CD4-positive, alpha-beta T cell (primary cell): ENCODE results near the gene DMTF1. TPM values are rescaled to one million over a fixed set of nuclear protein-coding genes. Genes with fewer than 3 reads are reported as not detected.
"Not testable (repeated sequence)": the region's sequence is repeated elsewhere in the genome, so short reads cannot be mapped to it uniquely, and the experiment has no call there.

Source experiments
- ATAC-seq: fragments of 200-7000 bp; cut with Tn5 transposase; one replicate; pipeline ENCODE4 v1.10.0; 2022; ENCODE audit warnings: mild to moderate bottlenecking; ENCODE audit not compliant: poor library complexity
- CTCF ChIA-PET: fragments of 350-600 bp; sonication (Branson Sonifier 250); formaldehyde crosslinking; loops from one replicate; lab custom pipeline; 2021; ENCODE audit warnings: antibody characterized with exemption, inconsistent platforms; lab: Charles Lee
- POLR2A ChIA-PET: fragments of 350-600 bp; sonication (Branson Sonifier 250); formaldehyde crosslinking; loops from one replicate; lab custom pipeline; 2021; ENCODE audit warnings: antibody characterized with exemption, inconsistent platforms; lab: Charles Lee
- DNase-seq, 14 experiments: peaks; one replicate each; pipeline ENCODE4 v3.0.0-alpha.2; 2013 to 2020; ENCODE audit warnings: mixed read lengths in 2 of 14
- H3K27ac ChIP-seq, 2 donors: one replicate each; pipeline versions ENCODE4 v1.5.1 to v1.7.0; 2013; ENCODE audit warnings: low read length in 2 of 2, low read depth in 1 of 2, mild to moderate bottlenecking in 1 of 2
- H3K27me3 ChIP-seq, 2 experiments: 1 replicate in 1 of 2; 2 replicates in 1 of 2; pipeline versions ENCODE4 v1.6.1 to v1.7.0; 2013; ENCODE audit warnings: low read length in 2 of 2, control low read depth in 1 of 2, mild to moderate bottlenecking in 1 of 2, moderate library complexity in 1 of 2; ENCODE audit not compliant: insufficient read depth in 2 of 2, control insufficient read depth in 1 of 2
- H3K36me3 ChIP-seq: one replicate; pipeline ENCODE4 v1.6.1; 2013; ENCODE audit warnings: low read length, control low read depth; ENCODE audit not compliant: insufficient read depth
- H3K4me1 ChIP-seq: one replicate; pipeline ENCODE4 v1.6.1; 2013; ENCODE audit warnings: low read length, control low read depth; ENCODE audit not compliant: insufficient read depth
- H3K4me3 ChIP-seq: one replicate; pipeline ENCODE4 v1.5.1; 2013; ENCODE audit warnings: mild to moderate bottlenecking, low read length, moderate library complexity
- H3K9me3 ChIP-seq, 2 experiments: 1 replicate in 1 of 2; 2 replicates in 1 of 2; pipeline versions ENCODE4 v1.6.1 to v1.7.0; 2013; ENCODE audit warnings: low read length in 2 of 2, mild to moderate bottlenecking in 2 of 2, control low read depth in 1 of 2, moderate library complexity in 1 of 2; ENCODE audit not compliant: control insufficient read depth in 1 of 2, insufficient read depth in 1 of 2
- H3K27ac Mint-ChIP-seq: one replicate; pipeline ENCODE4 v1.8.0; 2020; ENCODE audit warnings: mixed read lengths
- H3K27me3 Mint-ChIP-seq: one replicate; pipeline ENCODE4 v1.8.0; 2021; ENCODE audit warnings: mixed read lengths
- H3K36me3 Mint-ChIP-seq: one replicate; pipeline ENCODE4 v1.8.0; 2021; ENCODE audit warnings: low read depth, mixed read lengths
- H3K4me1 Mint-ChIP-seq: one replicate; pipeline ENCODE4 v1.8.0; 2021; ENCODE audit warnings: low read depth, mixed read lengths
- H3K4me3 Mint-ChIP-seq: one replicate; pipeline ENCODE4 v1.8.0; 2020; ENCODE audit warnings: mild to moderate bottlenecking, mixed read lengths
- H3K9me3 Mint-ChIP-seq: one replicate; pipeline ENCODE4 v1.8.0; 2020; ENCODE audit warnings: mixed read lengths
- CTCF ChIP-seq: fragments of 200-600 bp; IDR thresholded peaks from one replicate; pipeline ENCODE4 v1.8.0; 2022; ENCODE audit warnings: antibody characterized with exemption, mild to moderate bottlenecking
- intact Hi-C, 2 experiments: fragments of 100-400 bp; cut with DNase I in 1 of 2; cut with micrococcal nuclease in 1 of 2; formaldehyde crosslinking; loops; one replicate each; pipeline versions ENCODE4 v1.15.1 to v1.9.0; 2023 to 2025; cut with DNase I, micrococcal nuclease
- total RNA-seq, 174 experiments: library from RNA in 2 of 174; stranded (reverse) in 2 of 174; gene quantifications; one replicate each; pipeline ENCODE4 v1.2.3 and lab custom pipeline; 2021 to 2026

The DMTF1 gene
- total RNA-seq, 2 experiments from 2014 or later, result 114 to 115 TPM

- Histone ChIP-seq H3K36me3 (peaks cover 26% of the 10 kb centered on the region), H3K27ac (no peak overlapping the region), H3K4me1 (peaks cover 41% of the 10 kb centered on the region), H3K9me3 (peaks cover 19% of the 10 kb centered on the region in 2 experiments), H3K27me3 (no peaks in the 10 kb centered on the region), H3K4me3 (no peak overlapping the region)
- H3K27ac Mint-ChIP-seq, result peak overlapping the region; percentile 22
- H3K27me3 Mint-ChIP-seq, result no peaks in the 10 kb centered on the region
- DNase-seq (no peak), ATAC-seq (no peak)
- H3K9me3 Mint-ChIP-seq, result peaks cover 14% of the 10 kb centered on the region
- ChIA-PET CTCF (no interaction called here), POLR2A (interaction anchor here (0.9 to 4.6 kb wide), 3 partner anchors 8 to 53 kb away, joined by 5 to 44 read pairs (median 44); partner anchors contain the start of genes DMTF1 and TMEM243)
- intact Hi-C loops, result no loop called here
- H3K4me1 Mint-ChIP-seq, result peaks cover 76% of the 10 kb centered on the region
- H3K4me3 Mint-ChIP-seq, result no peak overlapping the region
- H3K36me3 Mint-ChIP-seq, result peaks cover 89% of the 10 kb centered on the region
- no peak for TF ChIP-seq CTCF
These were observed 52.7 kb downstream of the DMTF1 start for GRCh38 chr7:87204933-87205332.

- H3K36me3 ChIP-seq, result peaks cover 25% of the 10 kb centered on the region
- H3K27me3 ChIP-seq, H3K4me3 Mint-ChIP-seq, H3K27ac ChIP-seq, DNase-seq, ATAC-seq, intact Hi-C loops, H3K27me3 Mint-ChIP-seq, H3K4me3 ChIP-seq, CTCF ChIA-PET: not testable (repeated sequence)
- peaks cover 19% of the 10 kb centered on the region in 2 experiments for H3K9me3 ChIP-seq
- POLR2A ChIA-PET, result interaction anchor here (4.6 kb wide), 1 partner anchor 8 kb away, joined by 44 read pairs; no protein-coding TSS in a partner anchor
- peaks cover 44% of the 10 kb centered on the region for H3K4me1 ChIP-seq
- peaks cover 14% of the 10 kb centered on the region for H3K9me3 Mint-ChIP-seq
- H3K36me3 Mint-ChIP-seq, result peaks cover 87% of the 10 kb centered on the region
- peaks cover 76% of the 10 kb centered on the region for H3K4me1 Mint-ChIP-seq
- peak overlapping the region; percentile 22 for H3K27ac Mint-ChIP-seq
These were observed 53.4 kb downstream of the DMTF1 start for GRCh38 chr7:87205701-87206100.

- Mint-ChIP-seq H3K27ac (no peak overlapping the region), H3K4me1 (peaks cover 76% of the 10 kb centered on the region), H3K36me3 (peaks cover 80% of the 10 kb centered on the region), H3K9me3 (peaks cover 14% of the 10 kb centered on the region), H3K4me3 (no peak overlapping the region), H3K27me3 (no peaks in the 10 kb centered on the region)
- DNase-seq, result no peak
- POLR2A ChIA-PET, result no interaction called here
- CTCF ChIA-PET, result no interaction called here
- no peaks in the 10 kb centered on the region for H3K27me3 ChIP-seq
- no peak overlapping the region for H3K27ac ChIP-seq
- no peak overlapping the region for H3K4me3 ChIP-seq
- no peak for ATAC-seq
- intact Hi-C loops, result no loop called here
- peaks cover 51% of the 10 kb centered on the region for H3K4me1 ChIP-seq
- TF ChIP-seq CTCF, result no peak
- peaks cover 19% of the 10 kb centered on the region in 2 experiments for H3K9me3 ChIP-seq
- peaks cover 27% of the 10 kb centered on the region for H3K36me3 ChIP-seq
These were observed 54.1 kb downstream of the DMTF1 start for GRCh38 chr7:87206361-87206760.
